ENCODE data around the gene PUSL1. TPM values are rescaled to one million over a fixed set of nuclear protein-coding genes. Genes with fewer than 3 reads are reported as not detected.

Gene PUSL1
- 12.1 to 23.7 TPM (median 21.1 TPM) in 5 replicates for total RNA-seq (2022; extraction: Qiagen RNA extraction)

GRCh38 chr1:1307923-1308755 is at the start of gene PUSL1, which contains the start of gene ACAP3:
Gene PUSL1, plus strand, starts transcription at chr1:1308597. Its CDS starts 47 bp downstream, at chr1:1308644.
Gene ACAP3, minus strand, starts transcription at chr1:1307930. Its CDS starts 115 bp downstream, at chr1:1307815.

DNA sequence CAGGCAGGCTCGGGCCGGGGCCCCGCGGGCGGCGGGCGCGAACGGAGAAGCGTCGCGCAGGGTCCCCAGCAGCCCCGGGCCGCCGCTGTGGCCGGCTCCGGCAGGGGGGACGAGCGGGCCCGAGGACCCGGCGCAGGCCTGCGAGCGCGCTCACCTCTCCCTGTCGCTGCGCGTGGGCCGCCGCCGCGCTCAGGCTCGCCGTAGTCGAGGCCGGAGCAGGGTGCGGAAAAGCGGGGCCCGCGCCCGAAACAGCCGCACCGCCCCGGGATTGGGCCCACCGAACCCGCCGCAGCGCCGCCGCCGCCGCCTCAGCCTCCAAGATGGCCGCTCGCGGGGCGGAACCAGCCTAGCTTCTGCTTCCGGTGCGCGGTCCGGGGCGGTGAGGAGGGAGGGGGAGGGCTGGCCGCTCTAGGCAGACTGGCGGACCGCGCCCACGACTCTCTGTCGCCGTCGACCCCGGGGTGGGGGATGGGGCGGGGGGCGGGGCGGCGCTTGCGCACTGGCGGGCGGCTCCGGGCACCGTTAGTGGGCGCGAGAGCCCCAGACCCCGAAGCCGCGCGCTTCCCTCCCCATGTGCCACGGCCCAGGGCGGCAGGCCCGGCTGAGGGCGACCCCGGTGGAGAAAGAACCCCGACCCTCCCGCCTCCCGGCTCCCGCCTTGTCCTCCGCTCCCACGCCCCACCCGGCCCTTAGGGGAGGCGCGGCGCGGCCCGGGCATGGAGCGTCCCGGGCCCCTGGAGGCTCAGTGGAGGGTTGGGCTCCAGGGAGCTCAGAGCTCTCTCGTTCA is 34.7 kb upstream of the PUSL1 start, which contains the start of gene UBE2J2:
TSS of gene UBE2J2 (minus strand) at position 343 of the 787 bp plus-strand sequence. CDS start 5,862 bp downstream, outside the sequence.

GRCh38 chr1:1324524-1325287 is 16.3 kb downstream of the PUSL1 start, which contains the start of the genes CPTP and INTS11:
Gene CPTP, plus strand, starts transcription at chr1:1324802. Its CDS starts 2,109 bp downstream, at chr1:1326911.
Gene INTS11, minus strand, starts transcription at chr1:1324660. Its CDS starts 52 bp downstream, at chr1:1324608.

DNA sequence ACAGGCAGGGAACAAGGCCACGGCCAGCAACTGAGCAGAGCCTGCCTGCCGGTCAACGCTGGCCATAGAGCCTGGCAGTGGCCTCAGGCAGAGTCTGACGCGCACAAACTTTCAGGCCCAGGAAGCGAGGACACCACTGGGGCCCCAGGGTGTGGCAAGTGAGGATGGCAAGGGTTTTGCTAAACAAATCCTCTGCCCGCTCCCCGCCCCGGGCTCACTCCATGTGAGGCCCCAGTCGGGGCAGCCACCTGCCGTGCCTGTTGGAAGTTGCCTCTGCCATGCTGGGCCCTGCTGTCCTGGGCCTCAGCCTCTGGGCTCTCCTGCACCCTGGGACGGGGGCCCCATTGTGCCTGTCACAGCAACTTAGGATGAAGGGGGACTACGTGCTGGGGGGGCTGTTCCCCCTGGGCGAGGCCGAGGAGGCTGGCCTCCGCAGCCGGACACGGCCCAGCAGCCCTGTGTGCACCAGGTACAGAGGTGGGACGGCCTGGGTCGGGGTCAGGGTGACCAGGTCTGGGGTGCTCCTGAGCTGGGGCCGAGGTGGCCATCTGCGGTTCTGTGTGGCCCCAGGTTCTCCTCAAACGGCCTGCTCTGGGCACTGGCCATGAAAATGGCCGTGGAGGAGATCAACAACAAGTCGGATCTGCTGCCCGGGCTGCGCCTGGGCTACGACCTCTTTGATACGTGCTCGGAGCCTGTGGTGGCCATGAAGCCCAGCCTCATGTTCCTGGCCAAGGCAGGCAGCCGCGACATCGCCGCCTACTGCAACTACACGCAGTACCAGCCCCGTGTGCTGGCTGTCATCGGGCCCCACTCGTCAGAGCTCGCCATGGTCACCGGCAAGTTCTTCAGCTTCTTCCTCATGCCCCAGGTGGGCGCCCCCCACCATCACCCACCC is 22.9 kb downstream of the PUSL1 start, which contains the start of gene TAS1R3:
TSS of gene TAS1R3 (plus strand) at position 213 of the 898 bp plus-strand sequence. CDS start at position 279, 66 bp downstream.

GRCh38 chr1:1349256-1350012 is 41.0 kb downstream of the PUSL1 start, which contains the start of gene DVL1:
Gene DVL1, minus strand, starts transcription at chr1:1349418. Its CDS starts 353 bp downstream, at chr1:1349065.

GRCh38 chr1:1358433-1359271 is 50.3 kb downstream of the PUSL1 start, which contains the start of gene MXRA8:
Gene MXRA8, minus strand, starts transcription at chr1:1358555. Its CDS starts 51 bp downstream, at chr1:1358504.

Other genes with a start within 250 kb of the PUSL1 start
- gene RNF223, start 234.3 kb upstream of the PUSL1 start, total RNA-seq (2022; extraction: Qiagen RNA extraction): 0.13 to 0.20 TPM (median 0.18 TPM) in 5 replicates
- 8.5 to 13.5 TPM (median 12.3 TPM) in 5 replicates for gene C1orf159, start 192.5 kb upstream of the PUSL1 start, total RNA-seq (2022; extraction: Qiagen RNA extraction)
- gene TTLL10, start 134.7 kb upstream of the PUSL1 start, total RNA-seq (2022; extraction: Qiagen RNA extraction): 0.03 TPM in 1 of 5 replicates, not detected in the others
- 0.07 TPM in 1 of 5 replicates, not detected in the others for gene TNFRSF18, start 102.0 kb upstream of the PUSL1 start, total RNA-seq (2022; extraction: Qiagen RNA extraction)
- gene TNFRSF4, start 94.4 kb upstream of the PUSL1 start, total RNA-seq (2022; extraction: Qiagen RNA extraction): 0.06 to 0.15 TPM (median 0.10 TPM) in 4 of 5 replicates, not detected in the other
- gene SDF4, start 76.6 kb upstream of the PUSL1 start, total RNA-seq (2022; extraction: Qiagen RNA extraction): 92.5 to 135 TPM (median 132 TPM) in 5 replicates
- 10.7 to 17.9 TPM (median 16.5 TPM) in 5 replicates for gene B3GALT6, start 76.4 kb upstream of the PUSL1 start, total RNA-seq (2022; extraction: Qiagen RNA extraction)
- 0.70 to 2.4 TPM (median 1.5 TPM) in 5 replicates for gene C1QTNF12, start 61.9 kb upstream of the PUSL1 start, total RNA-seq (2022; extraction: Qiagen RNA extraction)
- gene UBE2J2, start 34.7 kb upstream of the PUSL1 start, total RNA-seq (2022; extraction: Qiagen RNA extraction): 37.3 to 49.1 TPM (median 46.4 TPM) in 5 replicates
- 0.89 to 1.4 TPM (median 1.1 TPM) in 5 replicates for gene SCNN1D, start 28.2 kb upstream of the PUSL1 start, total RNA-seq (2022; extraction: Qiagen RNA extraction)
- gene ACAP3, start 667 bp upstream of the PUSL1 start, total RNA-seq (2022; extraction: Qiagen RNA extraction): 5.8 to 17.5 TPM (median 13.1 TPM) in 5 replicates
- 45.7 to 59.9 TPM (median 58.4 TPM) in 5 replicates for gene INTS11, start 16.1 kb downstream of the PUSL1 start, total RNA-seq (2022; extraction: Qiagen RNA extraction)
- 16.0 to 25.5 TPM (median 24.1 TPM) in 5 replicates for gene CPTP, start 16.2 kb downstream of the PUSL1 start, total RNA-seq (2022; extraction: Qiagen RNA extraction)
- 0.12 to 0.21 TPM (median 0.17 TPM) in 5 replicates for gene TAS1R3, start 22.7 kb downstream of the PUSL1 start, total RNA-seq (2022; extraction: Qiagen RNA extraction)
- 35.7 to 69.6 TPM (median 67.1 TPM) in 5 replicates for gene DVL1, start 40.8 kb downstream of the PUSL1 start, total RNA-seq (2022; extraction: Qiagen RNA extraction)
- 0.07 to 0.29 TPM (median 0.12 TPM) in 4 of 5 replicates, not detected in the other for gene MXRA8, start 50.0 kb downstream of the PUSL1 start, total RNA-seq (2022; extraction: Qiagen RNA extraction)
- gene AURKAIP1, start 66.6 kb downstream of the PUSL1 start, total RNA-seq (2022; extraction: Qiagen RNA extraction): 116 to 165 TPM (median 153 TPM) in 5 replicates
- gene CCNL2, start 90.7 kb downstream of the PUSL1 start, total RNA-seq (2022; extraction: Qiagen RNA extraction): 29.8 to 55.4 TPM (median 47.5 TPM) in 5 replicates
- gene MRPL20, start 98.7 kb downstream of the PUSL1 start, total RNA-seq (2022; extraction: Qiagen RNA extraction): 122 to 160 TPM (median 123 TPM) in 5 replicates
- gene ANKRD65, start 112.7 kb downstream of the PUSL1 start, total RNA-seq (2022; extraction: Qiagen RNA extraction): 0.05 TPM in 1 of 5 replicates, not detected in the others
- 4.2 to 13.3 TPM (median 12.5 TPM) in 5 replicates for gene VWA1, start 127.1 kb downstream of the PUSL1 start, total RNA-seq (2022; extraction: Qiagen RNA extraction)
- not detected in 5 replicates for gene ATAD3C, start 141.1 kb downstream of the PUSL1 start, total RNA-seq (2022; extraction: Qiagen RNA extraction)
- 1.7 to 3.2 TPM (median 2.8 TPM) in 5 replicates for gene ATAD3B, start 163.2 kb downstream of the PUSL1 start, total RNA-seq (2022; extraction: Qiagen RNA extraction)
- gene ATAD3A, start 203.6 kb downstream of the PUSL1 start, total RNA-seq (2022; extraction: Qiagen RNA extraction): 25.4 to 40.1 TPM (median 36.8 TPM) in 5 replicates
- gene TMEM240, start 232.0 kb downstream of the PUSL1 start, total RNA-seq (2022; extraction: Qiagen RNA extraction): 0.20 to 0.52 TPM (median 0.37 TPM) in 5 replicates